ENCODE measurements around the gene SP140.

DNA sequence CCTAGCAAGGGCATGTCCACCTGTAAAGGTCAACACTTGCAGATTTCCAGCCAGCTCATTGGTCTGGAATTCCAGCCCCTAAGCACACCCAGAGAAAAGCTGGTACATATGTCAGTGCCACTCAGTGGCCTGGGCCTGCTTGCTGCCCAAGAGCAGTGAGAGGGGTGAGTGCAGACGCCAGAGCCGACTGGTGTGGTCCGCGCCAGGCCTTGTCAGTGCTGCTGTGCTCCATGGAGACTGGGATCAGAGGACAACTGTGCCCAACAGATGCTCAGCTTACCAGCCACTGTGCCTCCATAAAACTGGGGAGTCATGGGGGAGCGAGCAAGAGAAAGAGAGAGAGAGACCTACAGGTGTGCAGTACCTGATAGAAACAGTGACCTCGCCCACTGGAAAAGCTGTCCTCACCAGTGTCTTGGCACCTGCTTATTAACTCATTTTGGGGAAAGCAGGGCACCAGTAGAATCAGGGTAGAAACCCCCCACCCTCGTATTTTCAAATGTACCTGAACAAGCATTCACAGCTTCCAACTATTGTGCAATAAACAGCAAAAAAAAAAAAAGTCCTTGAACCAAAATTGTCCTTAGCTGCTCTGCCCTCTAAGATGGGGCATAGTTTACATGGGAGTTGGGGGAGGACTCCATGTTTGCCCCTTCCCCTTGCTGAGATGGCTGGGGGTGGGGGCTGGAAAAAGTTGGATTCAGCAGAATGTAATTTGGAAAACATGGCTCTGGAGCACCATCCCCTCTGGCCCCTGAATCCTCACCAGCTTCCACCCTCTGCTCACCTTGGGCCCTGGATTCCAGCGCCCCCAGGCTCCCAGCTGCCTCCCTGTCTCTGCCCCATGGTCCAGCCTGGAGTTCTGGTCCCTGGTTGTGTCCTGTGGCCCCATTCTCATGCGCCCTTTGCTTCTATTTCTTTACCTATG lies 100.0 kb downstream of the SP140 start:
- TF ChIP-seq GATA2 (IDR thresholded peaks at IDR 0.05; ENCODE audit: low read depth, low read length) (no peak), GATA3 (IDR thresholded peaks at IDR 0.05; ENCODE audit: low read depth, low read length) (no peak)
